Inflammatory macrophage treated with lipopolysaccharide for 4 hours (primary cell): Measurements from ENCODE around the gene SFXN3.

ENCODE experiments used
- DNase-seq: peaks from one replicate; pipeline ENCODE4 v3.0.0-alpha.2; 2020

SFXN3 gene

DNA sequence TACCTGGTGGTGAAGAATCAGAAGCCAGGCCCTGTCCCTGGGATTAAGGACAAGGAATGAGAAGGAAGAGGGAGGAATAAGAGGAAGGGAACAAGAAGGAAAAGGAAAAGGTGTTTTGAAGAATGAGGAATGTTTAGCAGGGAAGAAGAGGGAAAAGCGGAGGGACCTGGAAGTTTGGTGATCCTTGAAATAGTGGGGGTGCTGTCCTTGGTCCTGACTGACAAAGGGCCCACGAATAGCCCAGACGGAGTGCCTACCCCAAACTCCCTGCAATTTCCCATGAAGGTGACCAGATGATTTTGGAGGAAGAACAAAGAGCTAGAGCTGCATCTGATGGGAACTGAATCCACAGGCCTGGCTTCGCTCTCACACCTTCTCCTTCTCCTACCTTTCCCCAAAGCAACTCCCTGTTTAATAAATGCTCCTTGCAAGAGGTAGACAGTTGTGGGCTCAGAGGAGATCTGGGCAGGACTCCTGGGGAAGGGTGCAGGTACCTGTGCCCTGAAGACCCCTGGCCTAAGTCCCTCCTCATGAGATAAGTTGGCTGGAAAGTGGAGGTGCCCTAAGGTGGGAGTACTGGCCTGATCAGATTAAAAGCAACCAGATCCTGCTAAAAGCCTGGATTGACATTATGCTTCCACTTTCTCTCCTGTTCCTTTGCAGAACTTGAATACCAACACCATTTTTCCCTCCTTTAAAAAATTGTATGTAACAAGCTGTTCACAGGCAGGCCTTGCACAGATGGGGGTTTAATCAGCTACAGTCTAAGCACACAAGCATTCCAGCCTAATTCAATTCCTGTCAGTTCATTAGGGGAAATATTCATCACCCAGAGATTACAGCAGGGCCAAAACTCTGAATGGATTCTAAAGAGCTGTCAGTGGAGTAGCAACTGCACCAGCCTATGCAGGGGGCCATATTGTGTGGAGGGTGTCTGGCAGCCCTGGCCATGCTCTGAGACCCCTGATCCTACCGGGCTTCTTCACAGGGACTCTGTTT, 50.2 kb downstream of the SFXN3 start:
- DNase-seq: no peak

DNA sequence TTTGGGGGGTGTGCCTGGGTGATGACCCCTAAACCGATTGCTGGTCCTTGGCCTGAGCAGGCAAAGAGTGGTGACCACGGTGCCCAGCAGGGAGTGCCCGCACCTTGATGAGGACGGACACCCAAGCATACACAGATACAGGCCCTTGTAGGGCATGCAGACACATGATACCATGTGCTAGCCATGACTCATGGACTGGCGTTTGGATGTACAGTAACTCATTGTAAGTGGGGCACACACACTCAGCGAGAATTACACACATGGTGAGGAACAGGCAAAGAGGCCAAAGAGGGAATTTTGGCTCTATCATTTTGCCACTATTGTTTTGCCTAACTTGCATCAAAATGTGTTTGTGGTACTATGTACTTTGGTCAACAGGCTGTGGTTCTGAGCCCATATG, 54.8 kb downstream of the SFXN3 start:
- no peak for DNase-seq

DNA sequence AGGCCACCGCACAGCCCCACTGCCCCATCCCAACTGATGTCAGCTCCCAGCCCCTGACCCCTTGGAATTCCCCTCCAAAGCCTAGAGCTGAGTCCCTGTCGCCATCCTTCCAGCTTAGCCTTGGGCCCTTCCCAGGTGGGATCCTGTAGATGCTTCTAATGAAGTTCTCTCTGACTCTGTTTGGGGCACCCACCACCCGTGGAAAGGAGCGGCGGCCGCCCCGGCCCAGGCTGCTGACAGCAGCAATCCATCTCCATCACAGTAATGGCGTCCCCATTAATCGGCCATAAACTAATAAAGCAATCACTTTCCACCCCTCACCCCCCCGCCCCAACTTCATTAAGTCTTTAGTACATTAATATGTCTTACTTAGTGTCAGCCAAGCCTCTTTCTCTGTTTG, 56.3 kb downstream of the SFXN3 start:
- no peak for DNase-seq

DNA sequence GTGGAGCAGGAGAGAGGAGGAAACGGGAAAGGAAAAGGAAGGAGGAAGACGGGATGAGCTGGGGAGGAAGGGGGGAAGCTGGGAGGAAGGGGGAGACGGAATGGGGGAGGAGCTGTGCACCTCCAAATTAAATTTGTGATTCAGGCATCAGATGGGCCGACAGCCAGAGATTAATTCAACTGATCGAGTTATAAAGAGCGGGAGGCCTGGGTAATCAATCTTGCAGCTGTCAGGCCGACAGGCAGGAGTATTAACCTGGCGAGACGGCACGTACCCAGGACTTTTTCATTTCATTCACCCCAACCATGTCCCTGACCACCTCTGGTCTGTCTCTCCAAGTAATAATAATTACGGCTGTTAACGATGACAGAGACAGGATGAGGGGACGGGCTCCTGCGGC, 56.9 kb downstream of the SFXN3 start:
- DNase-seq: no peak

DNA sequence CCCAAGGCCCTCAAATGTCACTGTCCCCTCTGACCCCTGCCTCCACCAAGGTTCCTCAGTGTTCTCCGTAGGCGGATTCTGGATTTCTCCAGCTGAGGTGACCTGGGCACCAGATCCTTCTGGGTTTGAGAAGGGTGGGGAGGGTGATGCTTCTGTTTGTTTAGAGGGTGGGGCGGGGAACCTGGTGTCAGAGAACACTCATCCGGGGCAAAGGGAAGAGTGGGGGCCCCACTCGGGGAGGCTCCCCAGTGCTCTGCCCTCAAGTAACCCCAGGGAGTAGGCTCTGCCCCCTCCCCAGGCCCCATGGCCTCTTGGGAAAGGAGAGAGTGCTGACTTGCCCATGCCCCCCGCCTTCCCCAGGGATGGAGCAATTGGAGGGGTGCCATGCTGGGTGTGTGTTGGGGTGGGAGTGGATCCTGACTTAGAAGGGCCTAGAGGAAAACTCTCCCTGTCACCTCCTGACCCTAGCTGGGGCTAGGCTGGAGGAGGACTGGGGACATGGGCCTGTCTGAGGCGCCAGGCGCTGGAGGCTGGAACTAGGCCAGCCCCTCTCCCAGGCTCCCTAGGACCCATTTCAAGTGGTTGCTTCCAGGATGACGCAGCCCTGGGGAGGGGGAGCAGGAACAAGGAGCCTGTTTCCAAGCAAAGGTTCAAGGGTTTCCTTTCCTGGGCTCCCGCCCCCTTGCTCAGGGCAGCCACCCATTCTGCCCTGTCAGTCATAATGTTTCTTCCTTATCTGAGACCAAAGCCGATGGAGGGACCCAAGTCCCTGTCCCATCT, 58.7 kb downstream of the SFXN3 start:
- no peak for DNase-seq

DNA sequence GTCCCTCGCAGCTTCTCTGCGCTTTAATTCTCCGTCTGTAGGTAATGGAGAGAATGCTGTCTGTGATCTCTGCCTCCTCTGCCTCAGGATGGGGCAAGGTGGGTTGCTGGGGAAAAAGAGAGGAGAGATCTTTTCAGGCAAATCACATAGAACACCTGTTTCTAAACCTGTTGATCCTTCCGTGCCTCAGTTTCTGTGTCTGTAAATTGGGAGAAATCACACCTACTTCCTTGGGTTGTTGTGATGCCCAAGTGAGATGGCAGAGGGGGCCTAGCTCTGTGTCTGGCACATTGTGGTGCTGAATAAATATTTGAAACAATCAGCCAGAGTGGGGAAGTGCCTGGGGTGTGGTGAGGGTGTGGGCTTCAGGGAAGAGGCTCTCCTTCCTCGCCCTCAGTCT, 59.6 kb downstream of the SFXN3 start:
- no peak for DNase-seq
